ENCODE results near the gene CALR3. TPM values are rescaled to one million over a fixed set of nuclear protein-coding genes. Genes with fewer than 3 reads are reported as not detected.
A peak's percentile ranks its signal among the peaks of the same experiment; 100 is the strongest.
"Not testable (repeated sequence)": the region's sequence is repeated elsewhere in the genome, so short reads cannot be mapped to it uniquely, and the experiment has no call there.

The CALR3 gene
- total RNA-seq, 2 experiments from 2014 or later: not detected

DNA sequence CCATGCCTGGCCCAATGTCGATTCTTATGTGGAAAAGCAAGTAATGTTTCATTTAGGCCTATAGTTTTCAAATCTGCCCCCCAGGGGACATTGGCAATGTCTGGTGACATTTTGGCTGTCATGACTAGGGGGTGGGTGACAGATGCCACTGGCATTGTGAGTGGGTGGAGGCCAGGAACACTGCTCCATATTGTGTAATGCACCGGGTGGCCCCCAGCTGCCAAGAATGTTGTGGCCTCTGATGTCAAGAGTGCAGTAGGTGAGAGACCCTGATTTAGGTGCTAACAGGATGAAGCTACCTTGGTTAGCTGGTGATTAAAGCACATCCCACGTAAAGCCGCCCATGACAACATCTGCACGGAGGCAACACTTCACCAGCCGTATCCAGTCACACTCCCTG is 11.0 kb upstream of the CALR3 start:
- Mint-ChIP-seq H3K4me1 (ENCODE audit: low read depth) (peaks cover 2% of the 10 kb centered on the region), H3K27ac (no peak overlapping the region), H3K4me3 (no peak overlapping the region), H3K9me3 (no peaks in the 10 kb centered on the region), H3K36me3 (ENCODE audit: low read depth) (peaks cover 9% of the 10 kb centered on the region), H3K27me3 (ENCODE audit: low read depth) (no peaks in the 10 kb centered on the region)
- CTCF ChIA-PET: no interaction called here
- intact Hi-C loops (cut with micrococcal nuclease): no loop called here
- DNase-seq: no peak

DNA sequence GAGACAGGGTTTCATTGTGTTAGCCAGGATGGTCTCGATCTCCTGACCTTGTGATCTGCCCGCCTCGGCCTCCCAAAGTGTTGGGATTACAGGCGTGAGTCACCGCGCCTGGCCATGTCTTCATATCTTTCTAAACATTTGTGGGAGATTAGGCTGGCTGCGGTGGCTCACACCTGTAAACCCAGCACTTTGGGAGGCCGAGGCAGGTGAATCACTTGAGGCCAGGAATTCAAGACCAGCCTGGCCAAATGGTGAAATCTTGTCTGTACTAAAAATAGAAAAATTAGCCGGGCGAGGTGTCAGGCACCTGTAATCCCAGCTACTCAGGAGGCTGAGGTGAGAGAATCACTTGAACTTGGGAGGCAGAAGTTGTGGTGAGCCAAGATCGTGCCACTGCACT is 10.2 kb upstream of the CALR3 start:
- intact Hi-C loops (cut with micrococcal nuclease); CTCF ChIA-PET; H3K4me1 Mint-ChIP-seq (ENCODE audit: low read depth): not testable (repeated sequence)

DNA sequence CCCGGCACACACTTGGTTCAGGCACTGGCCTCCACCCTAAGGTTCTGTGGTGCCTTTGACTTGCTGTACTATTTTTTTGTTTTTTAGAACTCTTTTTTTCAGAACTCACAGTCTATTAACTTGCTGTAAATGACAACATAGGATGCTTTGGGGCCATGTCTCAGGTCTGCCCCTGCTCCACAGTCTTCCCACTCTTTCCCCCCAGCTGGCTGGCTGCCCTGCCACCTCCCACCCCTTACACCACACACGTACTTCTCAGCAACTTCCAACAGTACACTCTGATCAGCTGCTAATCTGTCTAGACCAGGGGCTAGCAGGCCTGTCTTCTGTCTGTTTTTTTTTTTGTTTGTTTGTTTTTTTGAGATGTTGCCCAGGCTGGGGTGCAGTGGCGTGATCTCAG is 8.3 kb upstream of the CALR3 start:
- H3K9me3 Mint-ChIP-seq: no peaks in the 10 kb centered on the region
- no peak overlapping the region for H3K4me3 Mint-ChIP-seq
- no peak for DNase-seq
- no peak overlapping the region for H3K27ac Mint-ChIP-seq
- H3K36me3 Mint-ChIP-seq (ENCODE audit: low read depth): peaks cover 12% of the 10 kb centered on the region
- no peaks in the 10 kb centered on the region for H3K27me3 Mint-ChIP-seq (ENCODE audit: low read depth)
- CTCF ChIA-PET: no interaction called here
- peaks cover 4% of the 10 kb centered on the region for H3K4me1 Mint-ChIP-seq (ENCODE audit: low read depth)
- intact Hi-C loops (cut with micrococcal nuclease): no loop called here

More for the DNA sequence above, 10.2 kb upstream of the CALR3 start:
- H3K36me3 Mint-ChIP-seq (ENCODE audit: low read depth); H3K27me3 Mint-ChIP-seq (ENCODE audit: low read depth); H3K4me3 Mint-ChIP-seq; H3K27ac Mint-ChIP-seq; H3K9me3 Mint-ChIP-seq; DNase-seq: not testable (repeated sequence)

DNA sequence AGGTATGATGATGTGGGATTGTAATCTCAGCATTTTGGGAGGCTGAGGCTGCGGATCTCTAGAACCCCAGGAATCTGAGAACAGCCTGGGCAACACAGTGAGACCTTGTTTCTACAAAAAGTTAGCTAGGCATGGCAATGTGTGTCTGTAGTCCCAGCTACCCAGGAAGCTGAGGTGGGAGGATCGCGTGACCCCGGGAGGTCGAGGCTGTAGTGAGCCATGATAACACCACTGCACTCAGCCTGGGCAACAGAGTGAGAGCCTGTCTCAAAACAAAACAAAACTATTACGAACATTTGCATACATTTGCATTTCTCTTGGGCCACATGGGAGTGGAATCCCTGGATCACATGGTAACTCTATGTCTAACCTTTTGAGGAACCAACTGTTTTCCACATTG is 1.9 kb upstream of the CALR3 start:
- Mint-ChIP-seq H3K9me3 (no peaks in the 10 kb centered on the region), H3K27me3 (ENCODE audit: low read depth) (no peaks in the 10 kb centered on the region), H3K4me3 (peak overlapping the region; percentile 95), H3K27ac (no peak overlapping the region), H3K4me1 (ENCODE audit: low read depth) (peaks cover 17% of the 10 kb centered on the region), H3K36me3 (ENCODE audit: low read depth) (peaks cover 7% of the 10 kb centered on the region)
- no peak for DNase-seq
- intact Hi-C loops (cut with micrococcal nuclease): loop anchor here (5.0 kb wide), 2 partner anchors 301 to 661 kb away; partner anchors contain the start of gene AP1M1
- CTCF ChIA-PET: no interaction called here

DNA sequence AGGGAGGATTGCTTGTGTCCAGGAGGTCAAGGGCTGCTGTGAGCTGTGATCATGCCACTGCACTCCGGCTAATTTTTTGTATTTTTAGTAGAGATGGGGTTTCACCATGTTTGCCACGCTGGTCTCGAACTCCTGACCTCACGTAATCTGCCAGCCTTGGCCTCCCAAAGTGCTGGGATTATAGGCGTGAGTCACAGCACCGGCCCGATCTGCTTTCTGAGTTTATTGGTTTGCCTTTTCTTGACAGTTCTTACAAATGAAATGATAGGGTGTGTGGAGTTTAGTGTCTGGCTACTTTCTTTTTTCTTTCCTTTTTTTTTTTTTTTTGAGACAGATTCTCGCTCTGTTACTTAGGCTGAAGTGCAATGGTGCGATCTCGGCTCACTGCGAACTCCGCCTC is 1.1 kb upstream of the CALR3 start:
- intact Hi-C loops (cut with micrococcal nuclease): loop anchor here (5.0 kb wide), 2 partner anchors 300 to 660 kb away; partner anchors contain the start of gene AP1M1
- H3K4me1 Mint-ChIP-seq (ENCODE audit: low read depth): peaks cover 17% of the 10 kb centered on the region
- no peak overlapping the region for H3K27ac Mint-ChIP-seq
- peaks cover 5% of the 10 kb centered on the region for H3K36me3 Mint-ChIP-seq (ENCODE audit: low read depth)
- peak overlapping the region; percentile 95 for H3K4me3 Mint-ChIP-seq
- H3K9me3 Mint-ChIP-seq: no peaks in the 10 kb centered on the region
- CTCF ChIA-PET: no interaction called here
- H3K27me3 Mint-ChIP-seq (ENCODE audit: low read depth): no peaks in the 10 kb centered on the region
- DNase-seq: no peak

DNA sequence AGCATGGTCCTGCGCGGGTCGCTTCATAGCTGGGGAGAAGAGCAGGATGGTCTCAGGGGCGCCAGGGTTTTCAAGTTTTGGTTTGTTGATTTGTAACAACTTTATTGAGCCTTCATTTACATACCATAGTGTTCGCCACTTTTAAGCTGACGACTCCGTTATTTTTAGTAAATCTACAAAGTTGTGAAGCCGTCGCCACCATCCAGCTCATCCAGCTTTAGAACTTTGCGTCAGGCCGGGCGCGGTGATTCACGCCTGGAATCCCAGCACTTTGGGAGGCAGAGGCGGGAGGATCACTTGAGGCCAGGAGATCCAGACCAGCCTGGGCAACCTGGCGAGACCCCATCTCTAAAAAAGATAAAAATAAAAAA is 631 bp upstream of the CALR3 start:
- H3K4me3 Mint-ChIP-seq: peak overlapping the region; percentile 95
- H3K27me3 Mint-ChIP-seq (ENCODE audit: low read depth): no peaks in the 10 kb centered on the region
- no peaks in the 10 kb centered on the region for H3K9me3 Mint-ChIP-seq
- no peak for DNase-seq
- intact Hi-C loops (cut with micrococcal nuclease): loop anchor here (1.0 to 5.0 kb wide), 7 partner anchors 24 to 659 kb away; partner anchors contain the start of genes AP1M1, CHERP, MED26 and RAB8A
- peaks cover 5% of the 10 kb centered on the region for H3K36me3 Mint-ChIP-seq (ENCODE audit: low read depth)
- CTCF ChIA-PET: interaction anchor here (1.4 kb wide), 1 partner anchor 19 kb away, joined by 4 read pairs; no protein-coding TSS in a partner anchor
- peaks cover 17% of the 10 kb centered on the region for H3K4me1 Mint-ChIP-seq (ENCODE audit: low read depth)
- H3K27ac Mint-ChIP-seq: no peak overlapping the region

DNA sequence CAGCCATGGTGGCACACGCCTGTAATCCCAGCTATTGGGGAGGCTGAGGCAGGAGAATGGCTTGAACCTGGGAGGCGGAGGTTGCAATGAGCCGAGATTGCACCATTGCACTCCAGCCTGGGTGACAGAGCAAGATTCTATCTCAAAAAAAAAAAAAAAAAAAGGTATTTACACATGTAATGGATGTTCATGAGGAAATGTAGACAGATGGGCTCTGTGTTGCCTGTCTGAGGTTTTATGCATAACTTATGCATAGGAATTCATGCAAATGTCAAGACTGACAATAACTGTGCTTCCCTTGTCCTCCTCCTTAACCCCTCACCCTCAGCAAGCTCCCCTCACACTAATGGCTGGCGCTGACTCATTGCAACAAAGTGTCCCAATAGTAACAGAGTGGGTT is 9.5 kb downstream of the CALR3 start:
- H3K27me3 Mint-ChIP-seq (ENCODE audit: low read depth); H3K9me3 Mint-ChIP-seq; H3K4me1 Mint-ChIP-seq (ENCODE audit: low read depth); H3K36me3 Mint-ChIP-seq (ENCODE audit: low read depth); H3K4me3 Mint-ChIP-seq; intact Hi-C loops (cut with micrococcal nuclease); H3K27ac Mint-ChIP-seq; DNase-seq: not testable (repeated sequence)
- CTCF ChIA-PET: interaction anchor here (0.6 kb wide), 1 partner anchor 33 kb away, joined by 3 read pairs; no protein-coding TSS in a partner anchor

DNA sequence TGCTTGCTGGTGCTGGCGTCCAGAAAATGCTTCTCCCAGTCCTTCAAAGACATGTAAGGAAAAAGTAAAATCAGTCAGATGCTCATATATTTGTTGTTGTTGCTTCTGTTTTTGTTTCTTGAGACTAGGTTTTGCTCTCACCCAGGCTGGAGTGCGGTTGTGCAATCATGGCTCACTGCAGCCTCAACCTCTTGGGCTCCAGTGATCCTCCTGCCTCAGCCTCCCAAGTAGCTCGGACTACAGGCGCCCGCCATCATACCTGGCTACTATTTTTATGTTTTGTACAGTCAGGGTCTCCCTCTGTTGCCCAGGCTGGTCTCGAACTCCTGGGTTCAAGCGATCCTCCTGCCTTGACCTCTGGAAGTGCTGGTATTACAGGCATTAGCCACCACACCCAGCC is 13.2 kb downstream of the CALR3 start:
- H3K27ac Mint-ChIP-seq: no peak overlapping the region
- no peak for DNase-seq
- no peaks in the 10 kb centered on the region for H3K36me3 Mint-ChIP-seq (ENCODE audit: low read depth)
- no peaks in the 10 kb centered on the region for H3K9me3 Mint-ChIP-seq
- H3K27me3 Mint-ChIP-seq (ENCODE audit: low read depth): no peaks in the 10 kb centered on the region
- H3K4me1 Mint-ChIP-seq (ENCODE audit: low read depth): no peaks in the 10 kb centered on the region
- no peak overlapping the region for H3K4me3 Mint-ChIP-seq
- intact Hi-C loops (cut with micrococcal nuclease): no loop called here
- CTCF ChIA-PET: interaction anchor here (0.6 kb wide), 1 partner anchor 21 kb away, joined by 3 read pairs; no protein-coding TSS in a partner anchor

DNA sequence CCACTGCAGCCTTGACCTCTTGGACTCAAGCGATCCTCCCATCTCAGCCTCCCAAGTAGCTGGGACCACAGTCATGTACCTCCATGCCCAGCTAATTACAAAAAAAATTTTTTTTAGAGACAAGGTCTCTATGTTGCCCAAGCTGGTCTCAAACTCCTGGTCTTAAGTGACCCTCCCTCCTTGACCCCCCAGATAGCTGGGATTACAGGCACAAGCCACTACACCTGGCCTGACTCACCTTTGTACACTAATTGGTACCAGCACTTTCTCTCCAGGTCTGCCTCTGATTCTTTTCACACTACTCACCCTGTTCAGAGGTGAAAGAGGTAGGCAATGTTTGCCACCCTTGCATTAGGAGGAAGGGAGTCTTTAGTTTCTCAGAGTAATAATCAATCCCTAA is 18.7 kb downstream of the CALR3 start:
- no peaks in the 10 kb centered on the region for H3K27me3 Mint-ChIP-seq (ENCODE audit: low read depth)
- no peak overlapping the region for H3K27ac Mint-ChIP-seq
- intact Hi-C loops (cut with micrococcal nuclease): no loop called here
- DNase-seq: no peak
- H3K4me1 Mint-ChIP-seq (ENCODE audit: low read depth): no peaks in the 10 kb centered on the region
- no peak overlapping the region for H3K4me3 Mint-ChIP-seq
- peaks cover 2% of the 10 kb centered on the region for H3K9me3 Mint-ChIP-seq
- H3K36me3 Mint-ChIP-seq (ENCODE audit: low read depth): no peaks in the 10 kb centered on the region
- CTCF ChIA-PET: interaction anchor here (0.6 kb wide), 1 partner anchor 816 kb away, joined by 4 read pairs; no protein-coding TSS in a partner anchor

DNA sequence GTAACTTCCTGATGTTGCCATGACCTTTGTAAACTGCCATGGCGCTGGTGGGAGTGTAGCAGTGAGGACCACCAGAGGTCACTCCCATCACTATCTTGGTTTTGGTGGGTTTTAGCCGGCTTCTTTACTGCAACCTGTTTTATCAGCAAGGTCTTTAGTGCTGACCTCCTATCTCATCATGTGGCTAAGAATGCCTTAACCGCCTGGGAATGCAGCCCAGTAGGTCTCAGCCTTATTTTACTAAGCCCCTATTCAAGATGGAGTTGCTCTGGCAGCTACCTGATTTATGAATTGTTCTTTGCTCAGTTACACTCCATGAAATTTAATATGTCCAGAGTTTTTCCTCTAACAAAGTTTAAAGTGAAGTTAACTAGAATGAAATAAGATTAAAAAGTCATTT is 19.6 kb downstream of the CALR3 start:
- CTCF ChIA-PET: interaction anchor here (0.6 kb wide), 1 partner anchor 817 kb away, joined by 4 read pairs; no protein-coding TSS in a partner anchor
- DNase-seq: no peak
- intact Hi-C loops (cut with micrococcal nuclease): no loop called here
- Mint-ChIP-seq H3K4me1 (ENCODE audit: low read depth) (no peaks in the 10 kb centered on the region), H3K9me3 (peaks cover 2% of the 10 kb centered on the region), H3K4me3 (no peak overlapping the region), H3K27me3 (ENCODE audit: low read depth) (no peaks in the 10 kb centered on the region), H3K36me3 (ENCODE audit: low read depth) (no peaks in the 10 kb centered on the region), H3K27ac (no peak overlapping the region)

DNA sequence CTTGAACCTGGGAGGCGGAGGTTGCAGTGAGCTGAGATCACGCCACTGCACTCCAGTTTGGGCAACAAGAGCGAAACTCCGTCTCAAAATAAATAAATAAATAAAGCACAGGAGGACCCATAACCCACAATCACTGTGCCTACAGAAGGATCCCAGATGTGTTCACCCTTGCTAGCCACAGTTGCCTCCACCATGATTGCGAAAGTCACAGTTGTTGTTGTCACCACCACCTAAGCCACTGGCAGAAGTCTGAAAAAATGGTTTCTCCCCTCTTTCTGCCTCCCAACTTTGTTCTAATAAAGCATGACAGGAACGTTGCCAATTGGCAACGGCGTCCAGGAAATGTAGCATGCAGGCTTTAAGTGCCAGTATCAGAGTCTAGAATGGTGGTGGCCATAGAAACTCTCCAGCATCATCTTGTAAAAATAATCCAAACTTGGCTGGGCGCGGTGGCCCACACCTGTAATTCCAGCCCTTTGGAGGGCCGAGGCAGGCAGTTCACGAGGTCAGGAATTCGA is 22.0 kb downstream of the CALR3 start:
- H3K36me3 Mint-ChIP-seq (ENCODE audit: low read depth): no peaks in the 10 kb centered on the region
- intact Hi-C loops (cut with micrococcal nuclease): loop anchor here (2.0 kb wide), 1 partner anchor 155 kb away; the partner anchor contains the start of gene MED26
- H3K27ac Mint-ChIP-seq: no peak overlapping the region
- H3K27me3 Mint-ChIP-seq (ENCODE audit: low read depth): no peaks in the 10 kb centered on the region
- no peak overlapping the region for H3K4me3 Mint-ChIP-seq
- peaks cover 2% of the 10 kb centered on the region for H3K9me3 Mint-ChIP-seq
- DNase-seq: no peak
- H3K4me1 Mint-ChIP-seq (ENCODE audit: low read depth): peaks cover 21% of the 10 kb centered on the region
- CTCF ChIA-PET: no interaction called here

DNA sequence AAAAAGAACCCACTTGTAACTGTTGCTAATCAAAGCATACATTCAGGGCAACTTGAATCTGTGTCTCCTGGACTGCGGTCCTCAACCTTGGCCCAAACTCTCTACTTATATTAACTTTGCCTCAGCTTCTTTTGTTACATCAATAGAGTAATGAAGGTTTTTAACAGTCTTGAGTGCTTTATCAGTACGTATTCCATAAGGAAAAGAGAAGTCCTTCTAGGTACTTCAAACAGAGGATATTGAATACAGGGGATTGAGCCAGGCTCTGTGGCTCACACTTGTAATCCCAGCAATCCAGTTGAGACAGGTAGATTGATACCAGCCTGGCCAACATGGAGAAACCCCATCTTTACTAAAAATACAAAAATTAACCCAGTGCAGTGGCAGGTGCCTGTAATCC is 23.0 kb downstream of the CALR3 start:
- no peak for DNase-seq
- intact Hi-C loops (cut with micrococcal nuclease): loop anchor here (1.0 to 2.0 kb wide), 3 partner anchors 23 to 187 kb away; partner anchors contain the start of genes C19orf44, CALR3, MED26 and SMIM7
- Mint-ChIP-seq H3K27ac (no peak overlapping the region), H3K4me1 (ENCODE audit: low read depth) (peaks cover 29% of the 10 kb centered on the region), H3K27me3 (ENCODE audit: low read depth) (no peaks in the 10 kb centered on the region), H3K36me3 (ENCODE audit: low read depth) (no peaks in the 10 kb centered on the region), H3K4me3 (peak overlapping the region; percentile 45), H3K9me3 (peaks cover 2% of the 10 kb centered on the region)
- CTCF ChIA-PET: interaction anchor here (0.6 kb wide), 1 partner anchor 476 kb away, joined by 3 read pairs; no protein-coding TSS in a partner anchor

DNA sequence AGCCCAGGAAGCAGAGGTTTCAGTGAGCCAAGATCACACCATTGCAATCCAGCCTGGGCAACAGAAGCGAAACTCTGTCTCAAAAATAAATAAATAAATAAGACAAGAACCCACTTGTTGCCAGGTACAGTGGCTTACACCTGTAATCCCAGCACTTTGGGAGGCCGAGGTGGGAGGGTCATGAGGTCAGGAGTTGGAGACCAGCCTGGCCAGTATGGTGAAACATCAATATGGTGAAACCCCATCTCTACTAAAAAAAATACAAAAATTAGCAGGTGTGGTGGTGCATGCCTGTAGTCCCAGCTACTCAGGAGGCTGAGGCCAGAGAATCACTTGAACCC is 23.4 kb downstream of the CALR3 start:
- DNase-seq; H3K27ac Mint-ChIP-seq; H3K9me3 Mint-ChIP-seq; H3K36me3 Mint-ChIP-seq (ENCODE audit: low read depth); H3K27me3 Mint-ChIP-seq (ENCODE audit: low read depth): not testable (repeated sequence)
- intact Hi-C loops (cut with micrococcal nuclease): loop anchor here (1.0 to 2.0 kb wide), 3 partner anchors 24 to 188 kb away; partner anchors contain the start of genes C19orf44, CALR3, MED26 and SMIM7
- H3K4me3 Mint-ChIP-seq: peak overlapping the region; percentile 78
- CTCF ChIA-PET: interaction anchor here (0.6 kb wide), 1 partner anchor 476 kb away, joined by 3 read pairs; no protein-coding TSS in a partner anchor
- peaks cover 33% of the 10 kb centered on the region for H3K4me1 Mint-ChIP-seq (ENCODE audit: low read depth)
